H9 (cell line): Measurements from ENCODE around the gene CX3CR1. TPM values are rescaled to one million over a fixed set of nuclear protein-coding genes. Genes with fewer than 3 reads are reported as not detected.

Experiments used
- DNase-seq: peaks from one replicate; pipeline ENCODE4 v3.0.0-alpha.2; 2017
- H2AFZ ChIP-seq: one replicate; pipeline ENCODE4 v1.6.1; 2013; ENCODE audit warnings: mild to moderate bottlenecking, low read length, control low read depth, moderate library complexity
- H2AK5ac ChIP-seq: 2 replicates; pipeline ENCODE4 v1.6.1; 2013; ENCODE audit warnings: low read length, control low read depth, mixed read lengths; ENCODE audit not compliant: insufficient read length
- H2BK120ac ChIP-seq: one replicate; pipeline ENCODE4 v1.6.1; 2013; ENCODE audit warnings: low read depth, mild to moderate bottlenecking, low read length, control low read depth, inconsistent platforms; ENCODE audit not compliant: poor library complexity, severe bottlenecking
- H2BK12ac ChIP-seq: 2 replicates; pipeline ENCODE4 v1.6.1; 2013; ENCODE audit warnings: low read length, control low read depth, mixed read lengths, low read depth; ENCODE audit not compliant: insufficient read length
- H2BK15ac ChIP-seq: 2 replicates; pipeline ENCODE4 v1.6.1; 2013; ENCODE audit warnings: low read depth, low read length, control low read depth
- H2BK20ac ChIP-seq: one replicate; pipeline ENCODE4 v1.6.1; 2013; ENCODE audit warnings: low read depth, mild to moderate bottlenecking, low read length, control low read depth, inconsistent platforms; ENCODE audit not compliant: poor library complexity, severe bottlenecking
- H2BK5ac ChIP-seq: 2 replicates; pipeline ENCODE4 v1.6.1; 2013; ENCODE audit warnings: low read length, control low read depth, mixed read lengths; ENCODE audit not compliant: insufficient read length
- H3K14ac ChIP-seq: 2 replicates; pipeline ENCODE4 v1.6.1; 2013; ENCODE audit warnings: low read length, control low read depth; ENCODE audit not compliant: insufficient read depth
- H3K18ac ChIP-seq: 2 replicates; pipeline ENCODE4 v1.6.1; 2013; ENCODE audit warnings: low read depth, mild to moderate bottlenecking, mixed read lengths, low read length, control low read depth; ENCODE audit not compliant: insufficient read length
- H3K23ac ChIP-seq: 2 replicates; pipeline ENCODE4 v1.6.1; 2013; ENCODE audit warnings: low read length, control low read depth, mixed read lengths, low read depth; ENCODE audit not compliant: insufficient read length
- H3K23me2 ChIP-seq: 2 replicates; pipeline ENCODE4 v1.6.1; 2013; ENCODE audit warnings: low read depth, mild to moderate bottlenecking, mixed read lengths, low read length, control low read depth; ENCODE audit not compliant: insufficient read length, poor library complexity, severe bottlenecking
- H3K27ac ChIP-seq: 2 replicates; pipeline ENCODE4 v1.5.1; 2013; ENCODE audit warnings: low read length, control low read depth, mixed read lengths, low read depth; ENCODE audit not compliant: insufficient read length
- H3K27me3 ChIP-seq: 2 replicates; pipeline ENCODE4 v1.6.1; 2013; ENCODE audit warnings: low read length, control low read depth, inconsistent platforms; ENCODE audit not compliant: insufficient read depth
- H3K4ac ChIP-seq: 2 replicates; pipeline ENCODE4 v1.6.1; 2013; ENCODE audit warnings: low read depth, mild to moderate bottlenecking, control low read depth, inconsistent platforms, low read length, moderate library complexity
- H3K4me1 ChIP-seq: 2 replicates; pipeline ENCODE4 v1.6.1; 2013; ENCODE audit warnings: low read length, control low read depth, inconsistent platforms; ENCODE audit not compliant: insufficient read depth
- H3K4me2 ChIP-seq: 2 replicates; pipeline ENCODE4 v1.6.1; 2013; ENCODE audit warnings: low read length, control low read depth, mixed read lengths; ENCODE audit not compliant: insufficient read length, insufficient read depth
- H3K56ac ChIP-seq: 2 replicates; pipeline ENCODE4 v1.6.1; 2013; ENCODE audit warnings: low read depth, mild to moderate bottlenecking, mixed read lengths, low read length, control low read depth; ENCODE audit not compliant: insufficient read length
- H3K79me1 ChIP-seq: 2 replicates; pipeline ENCODE4 v1.6.1; 2013; ENCODE audit warnings: low read depth, mild to moderate bottlenecking, moderate library complexity, low read length, control low read depth, inconsistent platforms; ENCODE audit not compliant: insufficient read depth, poor library complexity, severe bottlenecking
- H3K79me2 ChIP-seq: 2 replicates; pipeline ENCODE4 v1.6.1; 2013; ENCODE audit warnings: low read length, control low read depth, inconsistent platforms; ENCODE audit not compliant: insufficient read depth
- H3K9ac ChIP-seq: 2 replicates; pipeline ENCODE4 v1.6.1; 2013; ENCODE audit warnings: low read length, control low read depth, mixed read lengths; ENCODE audit not compliant: insufficient read length; ENCODE audit errors: extremely low read depth
- H3K9me3 ChIP-seq: one replicate; pipeline ENCODE4 v1.6.1; 2013; ENCODE audit warnings: low read depth, low read length, inconsistent platforms; ENCODE audit not compliant: control insufficient read depth
- H3T11ph ChIP-seq: one replicate; pipeline ENCODE4 v1.6.1; 2013; ENCODE audit warnings: mild to moderate bottlenecking, low read length, control low read depth, inconsistent platforms
- H4K20me1 ChIP-seq: one replicate; pipeline ENCODE4 v1.6.1; 2013; ENCODE audit not compliant: control insufficient read depth, insufficient read length, insufficient read depth
- H4K5ac ChIP-seq: 2 replicates; pipeline ENCODE4 v1.6.1; 2013; ENCODE audit warnings: low read depth, mild to moderate bottlenecking, mixed read lengths, low read length, control low read depth; ENCODE audit not compliant: insufficient read length
- H4K8ac ChIP-seq: replicated peaks from 2 replicates; pipeline ENCODE4 v1.6.1; 2013; ENCODE audit warnings: low read length, control low read depth, mixed read lengths, low read depth; ENCODE audit not compliant: insufficient read length
- H4K91ac ChIP-seq: 2 replicates; pipeline ENCODE4 v1.6.1; 2013; ENCODE audit warnings: low read depth, mild to moderate bottlenecking, moderate library complexity, mixed read lengths, low read length, control low read depth; ENCODE audit not compliant: insufficient read length
- H3K27ac Mint-ChIP-seq, 3 experiments: 2 replicates in 2 of 3; 3 replicates in 1 of 3; pipeline ENCODE4 v1.8.0; 2020 to 2021; ENCODE audit warnings: mixed read lengths in 3 of 3, mild to moderate bottlenecking in 1 of 3, moderate library complexity in 1 of 3
- H3K27me3 Mint-ChIP-seq: 2 replicates; pipeline ENCODE4 v1.8.0; 2021; ENCODE audit warnings: low read depth, mild to moderate bottlenecking, moderate library complexity, mixed read lengths
- H3K36me3 Mint-ChIP-seq, 3 experiments: 2 replicates in 2 of 3; 3 replicates in 1 of 3; pipeline ENCODE4 v1.8.0; 2020 to 2021; ENCODE audit warnings: low read depth in 3 of 3, mixed read lengths in 3 of 3; ENCODE audit not compliant: insufficient read depth in 1 of 3
- H3K4me1 Mint-ChIP-seq, 2 experiments: 2 replicates each; pipeline ENCODE4 v1.8.0; 2020; ENCODE audit warnings: mixed read lengths in 2 of 2
- H3K4me3 Mint-ChIP-seq, 2 experiments: 2 replicates in 1 of 2; 3 replicates in 1 of 2; pipeline ENCODE4 v1.8.0; 2020 to 2021; ENCODE audit warnings: mild to moderate bottlenecking in 2 of 2, mixed read lengths in 2 of 2, moderate library complexity in 1 of 2
- H3K9me3 Mint-ChIP-seq, 2 experiments: 2 replicates in 1 of 2; 3 replicates in 1 of 2; pipeline ENCODE4 v1.8.0; 2020; ENCODE audit warnings: mild to moderate bottlenecking in 2 of 2, mixed read lengths in 2 of 2, moderate library complexity in 1 of 2
- WGBS: extraction: QIAGEN DNeasy Blood & Tissue Kit; methylation state at CpG from one replicate; pipeline ENCODE4 v1.1.7; 2013; ENCODE audit warnings: missing lambda C conversion rate, low lambda C conversion rate, mixed read lengths; ENCODE audit not compliant: insufficient read length; ENCODE audit errors: extremely low coverage; 5-methylcytosine and 5-hydroxymethylcytosine counted together
- total RNA-seq: library from RNA; stranded (reverse); gene quantifications from 2 replicates; pipeline ENCODE4 v1.2.1, GENCODE V29; 2021
- TF ChIP-seq, protein P1 (sequence below): fragments of 200-600 bp; sonication (generic); conservative IDR thresholded peaks from 3 replicates; pipeline ENCODE4 v1.8.0; 2021; ENCODE audit warnings: antibody characterized with exemption, mild to moderate bottlenecking

The CX3CR1 gene
- total RNA-seq, 1 experiment from 2014 or later: not detected

DNA sequence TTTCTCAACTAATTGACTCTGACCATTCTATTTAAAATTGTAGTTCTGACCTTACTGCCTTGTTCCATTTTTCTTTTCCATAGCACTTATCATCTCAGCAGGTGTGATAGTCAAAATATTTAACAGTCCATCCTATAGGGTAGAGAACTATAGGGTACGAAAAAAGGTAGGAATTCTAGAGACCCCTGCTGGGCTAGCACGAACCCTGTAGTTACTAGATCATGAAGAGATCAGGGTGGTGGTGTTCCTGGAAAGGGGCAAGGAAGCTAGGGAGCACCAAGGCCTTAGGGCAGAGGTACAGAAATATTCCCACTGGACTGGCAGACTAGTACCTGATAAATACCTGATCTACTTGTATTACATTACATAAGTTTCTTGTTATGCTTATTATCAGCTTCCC, 55.5 kb downstream of the CX3CR1 start:
- H2BK5ac ChIP-seq: no peak overlapping the region
- no peak overlapping the region for H2BK20ac ChIP-seq
- H2AK5ac ChIP-seq: no peak overlapping the region
- H3K23ac ChIP-seq: no peak overlapping the region
- TF ChIP-seq, protein P1, sequence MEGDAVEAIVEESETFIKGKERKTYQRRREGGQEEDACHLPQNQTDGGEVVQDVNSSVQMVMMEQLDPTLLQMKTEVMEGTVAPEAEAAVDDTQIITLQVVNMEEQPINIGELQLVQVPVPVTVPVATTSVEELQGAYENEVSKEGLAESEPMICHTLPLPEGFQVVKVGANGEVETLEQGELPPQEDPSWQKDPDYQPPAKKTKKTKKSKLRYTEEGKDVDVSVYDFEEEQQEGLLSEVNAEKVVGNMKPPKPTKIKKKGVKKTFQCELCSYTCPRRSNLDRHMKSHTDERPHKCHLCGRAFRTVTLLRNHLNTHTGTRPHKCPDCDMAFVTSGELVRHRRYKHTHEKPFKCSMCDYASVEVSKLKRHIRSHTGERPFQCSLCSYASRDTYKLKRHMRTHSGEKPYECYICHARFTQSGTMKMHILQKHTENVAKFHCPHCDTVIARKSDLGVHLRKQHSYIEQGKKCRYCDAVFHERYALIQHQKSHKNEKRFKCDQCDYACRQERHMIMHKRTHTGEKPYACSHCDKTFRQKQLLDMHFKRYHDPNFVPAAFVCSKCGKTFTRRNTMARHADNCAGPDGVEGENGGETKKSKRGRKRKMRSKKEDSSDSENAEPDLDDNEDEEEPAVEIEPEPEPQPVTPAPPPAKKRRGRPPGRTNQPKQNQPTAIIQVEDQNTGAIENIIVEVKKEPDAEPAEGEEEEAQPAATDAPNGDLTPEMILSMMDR: no peak
- WGBS: no CpG with 5 or more reads among the region's 2 CpGs
- no peak overlapping the region for H2BK12ac ChIP-seq
- H3K56ac ChIP-seq: no peak overlapping the region
- no peak overlapping the region for H3K4ac ChIP-seq
- H3K4me2 ChIP-seq: no peak overlapping the region
- no peaks in the 10 kb centered on the region for H3K9me3 ChIP-seq
- peaks cover 7% of the 10 kb centered on the region; the same call in 1 of the 2 replicates for H3K27me3 Mint-ChIP-seq
- no peak overlapping the region for H3K4me3 Mint-ChIP-seq
- H3K18ac ChIP-seq: no peak overlapping the region
- H2BK120ac ChIP-seq: no peak overlapping the region
- H3K9me3 Mint-ChIP-seq: peaks cover 4 to 8% of the 10 kb centered on the region in 2 experiments; a peak in 2 of 5 replicates
- H4K8ac ChIP-seq: no peak overlapping the region
- H2BK15ac ChIP-seq: no peak overlapping the region
- DNase-seq: no peak
- no peaks in the 10 kb centered on the region for H3K79me2 ChIP-seq
- no peak overlapping the region for H3K9ac ChIP-seq
- H3K27ac ChIP-seq: no peak overlapping the region
- no peaks in the 10 kb centered on the region for H3K4me1 ChIP-seq
- no peak overlapping the region for H4K91ac ChIP-seq
- H4K20me1 ChIP-seq: no peaks in the 10 kb centered on the region
- H2AFZ ChIP-seq: no peak overlapping the region
- no peaks in the 10 kb centered on the region for H3K4me1 Mint-ChIP-seq
- H3K27ac Mint-ChIP-seq: no peak overlapping the region
- H4K5ac ChIP-seq: no peak overlapping the region
- no peaks in the 10 kb centered on the region for H3K79me1 ChIP-seq
- no peak overlapping the region for H3K14ac ChIP-seq
- H3K27me3 ChIP-seq: no peaks in the 10 kb centered on the region
- no peaks in the 10 kb centered on the region for H3K23me2 ChIP-seq
- no peak overlapping the region for H3T11ph ChIP-seq
- no peaks in the 10 kb centered on the region; a peak in 1 of 7 replicates for H3K36me3 Mint-ChIP-seq
